ENCODE data around the gene COX15. TPM values are rescaled to one million over a fixed set of nuclear protein-coding genes. Genes with fewer than 3 reads are reported as not detected.
A peak's percentile ranks its signal among the peaks of the same experiment; 100 is the strongest.

The COX15 gene
- total RNA-seq, 4 donors from 2014 or later, result 11.5 to 45.6 (median 30.1) TPM

- H3K36me3 ChIP-seq, result no peaks in the 10 kb centered on the region
- intact Hi-C loops (cut with DNase I; ENCODE audit: low total_unique reads), result loop anchor here (10.0 kb wide), 1 partner anchor 275 kb away; the partner anchor contains the start of gene GOT1
- no peaks in the 10 kb centered on the region for H3K27me3 ChIP-seq
- no peaks in the 10 kb centered on the region for H3K9me3 ChIP-seq
- no peak overlapping the region for H3K4me3 ChIP-seq
- peak overlapping the region; percentile 73 to 80 for H3K27ac ChIP-seq
- TF ChIP-seq, protein P1, sequence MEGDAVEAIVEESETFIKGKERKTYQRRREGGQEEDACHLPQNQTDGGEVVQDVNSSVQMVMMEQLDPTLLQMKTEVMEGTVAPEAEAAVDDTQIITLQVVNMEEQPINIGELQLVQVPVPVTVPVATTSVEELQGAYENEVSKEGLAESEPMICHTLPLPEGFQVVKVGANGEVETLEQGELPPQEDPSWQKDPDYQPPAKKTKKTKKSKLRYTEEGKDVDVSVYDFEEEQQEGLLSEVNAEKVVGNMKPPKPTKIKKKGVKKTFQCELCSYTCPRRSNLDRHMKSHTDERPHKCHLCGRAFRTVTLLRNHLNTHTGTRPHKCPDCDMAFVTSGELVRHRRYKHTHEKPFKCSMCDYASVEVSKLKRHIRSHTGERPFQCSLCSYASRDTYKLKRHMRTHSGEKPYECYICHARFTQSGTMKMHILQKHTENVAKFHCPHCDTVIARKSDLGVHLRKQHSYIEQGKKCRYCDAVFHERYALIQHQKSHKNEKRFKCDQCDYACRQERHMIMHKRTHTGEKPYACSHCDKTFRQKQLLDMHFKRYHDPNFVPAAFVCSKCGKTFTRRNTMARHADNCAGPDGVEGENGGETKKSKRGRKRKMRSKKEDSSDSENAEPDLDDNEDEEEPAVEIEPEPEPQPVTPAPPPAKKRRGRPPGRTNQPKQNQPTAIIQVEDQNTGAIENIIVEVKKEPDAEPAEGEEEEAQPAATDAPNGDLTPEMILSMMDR (IDR thresholded peaks at IDR 0.05), result no peak
- no peak for TF ChIP-seq POLR2A (IDR thresholded peaks at IDR 0.05)
- peaks cover 0 to 10% of the 10 kb centered on the region in 2 donors for H3K4me1 ChIP-seq
- DNase-seq, result no peak
These were observed 22.3 kb downstream of the COX15 start for GRCh38 chr10:99709480-99710229.

DNA sequence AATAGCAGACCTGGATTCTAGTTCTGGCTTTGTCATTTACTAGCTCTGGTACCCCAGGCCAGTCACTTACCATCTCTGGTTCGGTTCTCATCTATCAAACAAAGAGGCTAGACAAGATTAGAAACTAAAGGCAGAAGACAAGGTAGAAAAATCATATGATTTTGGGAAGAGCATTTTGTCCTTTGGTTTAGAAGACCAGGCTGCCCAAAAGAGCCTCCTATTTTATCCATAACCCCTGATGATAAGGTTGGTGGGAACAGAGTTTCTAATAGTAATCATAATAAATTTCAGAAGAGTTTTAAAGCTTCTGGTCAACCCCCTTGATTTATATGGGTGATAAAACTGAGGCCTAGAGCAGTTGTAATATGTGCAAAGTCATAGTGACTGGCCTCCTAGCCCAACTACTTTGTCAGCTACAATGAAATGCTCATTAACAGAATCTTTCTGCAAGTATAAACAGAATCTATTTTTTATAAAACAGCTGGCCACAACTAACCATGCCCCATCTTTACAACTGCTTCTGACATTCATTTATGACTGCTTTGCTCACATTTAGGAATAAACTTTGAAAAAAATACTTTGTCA lies 23.4 kb downstream of the COX15 start:
- Histone ChIP-seq H3K27ac (peak overlapping the region; percentile 73 to 80), H3K36me3 (no peaks in the 10 kb centered on the region), H3K4me1 (peaks cover 0 to 10% of the 10 kb centered on the region in 2 donors), H3K4me3 (no peak overlapping the region), H3K27me3 (no peaks in the 10 kb centered on the region), H3K9me3 (no peaks in the 10 kb centered on the region)
- intact Hi-C loops (cut with DNase I; ENCODE audit: low total_unique reads), result no loop called here
- TF ChIP-seq, protein P1 (IDR thresholded peaks at IDR 0.05), result no peak
- TF ChIP-seq POLR2A (IDR thresholded peaks at IDR 0.05), result no peak
- peak in 1 of 2 donors; percentile 22 for DNase-seq

- H3K9me3 ChIP-seq, result no peaks in the 10 kb centered on the region
- H3K4me1 ChIP-seq, result no peaks in the 10 kb centered on the region
- H3K4me3 ChIP-seq, result no peak overlapping the region
- TF ChIP-seq, protein P1 (IDR thresholded peaks at IDR 0.05), result no peak
- no peak for TF ChIP-seq POLR2A (IDR thresholded peaks at IDR 0.05)
- H3K36me3 ChIP-seq, result no peaks in the 10 kb centered on the region
- intact Hi-C loops (cut with DNase I; ENCODE audit: low total_unique reads), result no loop called here
- no peaks in the 10 kb centered on the region for H3K27me3 ChIP-seq
- DNase-seq, result no peak
- H3K27ac ChIP-seq, result no peak overlapping the region
These were observed 31.3 kb downstream of the COX15 start for GRCh38 chr10:99700649-99701048.

DNA sequence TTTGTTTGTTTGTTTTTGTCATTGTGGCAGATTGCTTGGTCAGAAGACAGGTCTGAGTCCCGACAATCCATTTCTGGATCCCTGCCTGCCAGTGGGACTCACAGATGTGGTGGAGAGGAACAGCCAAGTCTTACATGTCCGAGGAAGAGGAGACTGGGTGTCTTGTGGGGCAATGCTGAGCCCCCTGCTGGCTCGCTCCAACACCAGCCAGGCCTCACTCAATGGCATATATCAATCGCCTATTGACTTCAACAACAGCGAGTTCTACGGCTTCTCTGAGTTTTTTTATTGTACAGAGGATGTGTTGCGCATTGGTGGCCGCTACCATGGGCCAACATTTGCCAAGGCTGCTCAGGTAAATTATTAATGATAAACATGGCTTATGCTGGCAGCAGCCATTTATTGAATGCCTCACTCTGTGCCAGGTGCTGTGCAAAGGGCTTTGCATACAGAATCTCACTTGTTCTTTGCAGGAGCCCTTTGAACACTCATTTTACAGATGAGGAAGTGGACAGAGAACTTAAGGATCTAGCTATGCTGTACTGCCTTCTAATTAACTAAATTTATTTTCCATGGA lies 33.3 kb downstream of the COX15 start:
- H3K27ac ChIP-seq, result no peak overlapping the region
- H3K9me3 ChIP-seq, result no peaks in the 10 kb centered on the region
- H3K36me3 ChIP-seq, result no peaks in the 10 kb centered on the region
- no peaks in the 10 kb centered on the region for H3K27me3 ChIP-seq
- TF ChIP-seq, protein P1 (IDR thresholded peaks at IDR 0.05), result no peak
- no peak for TF ChIP-seq POLR2A (IDR thresholded peaks at IDR 0.05)
- intact Hi-C loops (cut with DNase I; ENCODE audit: low total_unique reads), result no loop called here
- H3K4me3 ChIP-seq, result no peak overlapping the region
- no peak for DNase-seq
- no peaks in the 10 kb centered on the region for H3K4me1 ChIP-seq

DNA sequence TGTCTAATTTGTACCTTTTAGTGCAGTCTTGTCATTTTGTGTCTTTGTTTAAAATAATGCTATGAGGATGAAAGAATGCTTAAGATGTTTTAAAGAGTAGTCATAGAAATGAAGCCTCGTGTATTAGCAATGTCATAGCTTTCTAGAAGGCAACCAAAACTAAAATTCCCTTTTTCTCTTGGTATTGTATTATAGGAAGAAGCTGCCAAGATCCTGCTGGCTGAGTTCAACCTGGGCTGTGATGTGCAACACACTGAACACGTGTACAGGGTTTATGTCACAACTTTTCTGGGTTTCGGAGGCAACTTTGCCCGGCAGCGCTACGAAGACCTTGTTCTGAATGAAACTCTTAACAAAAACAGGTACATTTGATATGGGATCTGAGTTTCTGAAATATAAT lies 36.2 kb downstream of the COX15 start:
- H3K4me1 ChIP-seq, result no peaks in the 10 kb centered on the region
- H3K9me3 ChIP-seq, result no peaks in the 10 kb centered on the region
- H3K36me3 ChIP-seq, result no peaks in the 10 kb centered on the region
- DNase-seq, result no peak
- no peak overlapping the region for H3K4me3 ChIP-seq
- no peaks in the 10 kb centered on the region for H3K27me3 ChIP-seq
- intact Hi-C loops (cut with DNase I; ENCODE audit: low total_unique reads), result no loop called here
- TF ChIP-seq, protein P1 (IDR thresholded peaks at IDR 0.05), result no peak
- TF ChIP-seq POLR2A (IDR thresholded peaks at IDR 0.05), result no peak
- H3K27ac ChIP-seq, result no peak overlapping the region

Measured in uterus (tissue), 4 donors.